ENCODE measurements around the gene GGT6.

Gene GGT6

DNA sequence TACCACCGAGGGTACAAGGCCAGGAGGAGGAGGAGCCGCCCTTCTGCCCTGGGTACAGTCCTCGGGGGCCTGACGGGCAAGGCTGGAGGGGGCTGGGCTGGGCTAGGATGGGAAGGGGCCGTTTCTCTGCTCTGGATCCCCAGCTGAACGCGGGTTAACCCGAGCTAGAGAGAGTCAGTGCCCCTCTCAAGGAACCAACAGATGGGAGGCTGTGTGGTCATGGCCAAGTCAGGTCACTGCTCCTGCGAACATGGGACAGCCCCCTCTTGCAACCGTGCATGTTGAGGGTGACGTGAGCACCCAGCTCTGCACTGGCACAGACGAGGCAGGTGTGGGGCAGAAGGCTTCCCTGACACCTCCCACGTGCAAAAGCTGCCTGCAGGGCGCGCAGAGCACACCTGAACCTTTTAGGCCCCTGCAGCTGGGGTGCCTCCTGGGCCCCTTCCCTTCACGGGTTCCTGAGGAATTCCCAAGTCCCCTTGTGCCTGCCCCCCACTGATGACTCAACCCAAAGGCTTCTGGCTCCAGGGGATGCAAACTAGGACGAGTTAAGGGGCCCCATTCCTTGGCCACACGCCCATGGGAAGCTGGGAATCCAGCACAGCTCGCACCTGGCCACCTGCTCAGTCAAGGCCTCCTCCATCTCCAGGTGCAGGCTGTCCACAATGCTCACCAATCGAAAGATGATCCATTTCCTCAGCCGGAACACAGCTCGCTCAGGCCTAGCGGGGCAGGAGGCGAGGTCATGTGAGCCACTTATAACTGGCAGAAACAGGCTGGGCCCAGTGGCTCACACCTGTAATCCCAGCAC lies 11.5 kb downstream of the GGT6 start:
- H3K9me3 ChIP-seq, result no peaks in the 10 kb centered on the region
- H3K4me3 ChIP-seq (ENCODE audit: low read depth, low read length), result no peak overlapping the region
- H3K36me3 ChIP-seq, result peaks cover 31% of the 10 kb centered on the region
- no peaks in the 10 kb centered on the region for H3K27me3 ChIP-seq
- H3K4me1 ChIP-seq, result no peaks in the 10 kb centered on the region
- no peak for DNase-seq
- TF ChIP-seq, protein P1, sequence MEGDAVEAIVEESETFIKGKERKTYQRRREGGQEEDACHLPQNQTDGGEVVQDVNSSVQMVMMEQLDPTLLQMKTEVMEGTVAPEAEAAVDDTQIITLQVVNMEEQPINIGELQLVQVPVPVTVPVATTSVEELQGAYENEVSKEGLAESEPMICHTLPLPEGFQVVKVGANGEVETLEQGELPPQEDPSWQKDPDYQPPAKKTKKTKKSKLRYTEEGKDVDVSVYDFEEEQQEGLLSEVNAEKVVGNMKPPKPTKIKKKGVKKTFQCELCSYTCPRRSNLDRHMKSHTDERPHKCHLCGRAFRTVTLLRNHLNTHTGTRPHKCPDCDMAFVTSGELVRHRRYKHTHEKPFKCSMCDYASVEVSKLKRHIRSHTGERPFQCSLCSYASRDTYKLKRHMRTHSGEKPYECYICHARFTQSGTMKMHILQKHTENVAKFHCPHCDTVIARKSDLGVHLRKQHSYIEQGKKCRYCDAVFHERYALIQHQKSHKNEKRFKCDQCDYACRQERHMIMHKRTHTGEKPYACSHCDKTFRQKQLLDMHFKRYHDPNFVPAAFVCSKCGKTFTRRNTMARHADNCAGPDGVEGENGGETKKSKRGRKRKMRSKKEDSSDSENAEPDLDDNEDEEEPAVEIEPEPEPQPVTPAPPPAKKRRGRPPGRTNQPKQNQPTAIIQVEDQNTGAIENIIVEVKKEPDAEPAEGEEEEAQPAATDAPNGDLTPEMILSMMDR (IDR thresholded peaks at IDR 0.05; ENCODE audit: low read depth, low read length), result no peak

DNA sequence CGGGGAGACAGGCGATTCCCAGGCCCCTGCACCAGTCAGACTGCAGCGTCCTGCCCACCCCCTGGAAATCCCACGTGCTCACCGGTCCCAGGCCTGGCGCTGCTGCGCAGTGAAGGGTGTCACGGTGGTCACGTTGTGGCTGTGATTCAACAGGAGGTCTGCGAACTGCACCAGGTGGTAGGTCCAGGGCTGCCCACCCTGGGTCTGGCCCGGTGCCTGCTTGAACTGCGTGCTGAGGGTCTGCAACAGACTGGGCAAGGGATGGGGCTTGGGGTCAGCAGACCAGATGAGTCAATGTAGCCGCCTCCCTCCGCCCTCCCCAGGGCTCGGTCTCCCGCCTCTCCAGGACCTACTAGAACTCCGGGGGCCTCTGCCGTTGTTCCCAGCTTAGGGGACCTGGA lies 12.3 kb downstream of the GGT6 start:
- H3K36me3 ChIP-seq, result peaks cover 31% of the 10 kb centered on the region
- no peaks in the 10 kb centered on the region for H3K9me3 ChIP-seq
- TF ChIP-seq, protein P1 (IDR thresholded peaks at IDR 0.05; ENCODE audit: low read depth, low read length), result no peak
- no peak overlapping the region for H3K4me3 ChIP-seq (ENCODE audit: low read depth, low read length)
- no peaks in the 10 kb centered on the region for H3K27me3 ChIP-seq
- no peaks in the 10 kb centered on the region for H3K4me1 ChIP-seq
- DNase-seq, result no peak

DNA sequence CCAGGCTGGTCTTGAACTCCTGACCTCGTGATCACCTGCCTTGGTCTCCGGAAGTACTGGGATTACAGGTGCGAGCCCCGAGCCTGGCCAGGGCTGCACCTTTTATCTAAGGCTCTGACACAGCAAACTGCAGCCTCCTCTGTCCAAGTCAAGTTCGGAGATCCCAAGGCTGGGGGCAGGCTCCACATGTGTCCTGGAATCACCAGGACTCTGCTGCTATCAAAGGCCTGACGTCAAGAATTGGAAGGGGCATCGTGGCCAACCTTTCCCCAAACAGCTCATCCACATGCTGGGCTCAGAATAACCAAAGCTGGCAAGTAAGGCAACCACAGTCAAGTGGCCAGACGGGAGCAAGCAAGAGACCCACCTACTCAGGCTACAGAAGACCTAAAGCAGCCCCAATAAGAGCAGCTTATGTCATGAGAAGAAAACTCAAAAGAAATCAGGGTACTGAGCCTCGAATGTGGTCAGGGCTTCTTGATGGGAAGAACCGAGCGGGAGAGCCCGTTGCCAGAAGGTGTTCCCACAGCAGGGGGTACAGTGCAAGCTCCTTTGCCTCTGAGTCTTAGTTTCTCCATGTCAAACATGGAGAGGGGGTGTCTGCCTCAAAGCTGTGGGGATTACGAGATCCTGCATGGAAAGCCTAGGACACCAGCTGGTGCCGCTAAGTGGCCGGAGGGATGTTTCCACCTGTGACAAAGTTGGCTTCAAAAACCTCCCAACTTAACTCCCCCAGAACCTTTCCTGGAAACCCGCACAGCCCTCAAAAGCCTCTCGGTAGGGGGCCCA lies 13.1 kb downstream of the GGT6 start:
- TF ChIP-seq, protein P1 (IDR thresholded peaks at IDR 0.05; ENCODE audit: low read depth, low read length), result no peak
- Histone ChIP-seq H3K4me3 (ENCODE audit: low read depth, low read length) (no peak overlapping the region), H3K4me1 (no peaks in the 10 kb centered on the region), H3K9me3 (no peaks in the 10 kb centered on the region), H3K27me3 (no peaks in the 10 kb centered on the region), H3K36me3 (peaks cover 29% of the 10 kb centered on the region)
- no peak for DNase-seq

DNA sequence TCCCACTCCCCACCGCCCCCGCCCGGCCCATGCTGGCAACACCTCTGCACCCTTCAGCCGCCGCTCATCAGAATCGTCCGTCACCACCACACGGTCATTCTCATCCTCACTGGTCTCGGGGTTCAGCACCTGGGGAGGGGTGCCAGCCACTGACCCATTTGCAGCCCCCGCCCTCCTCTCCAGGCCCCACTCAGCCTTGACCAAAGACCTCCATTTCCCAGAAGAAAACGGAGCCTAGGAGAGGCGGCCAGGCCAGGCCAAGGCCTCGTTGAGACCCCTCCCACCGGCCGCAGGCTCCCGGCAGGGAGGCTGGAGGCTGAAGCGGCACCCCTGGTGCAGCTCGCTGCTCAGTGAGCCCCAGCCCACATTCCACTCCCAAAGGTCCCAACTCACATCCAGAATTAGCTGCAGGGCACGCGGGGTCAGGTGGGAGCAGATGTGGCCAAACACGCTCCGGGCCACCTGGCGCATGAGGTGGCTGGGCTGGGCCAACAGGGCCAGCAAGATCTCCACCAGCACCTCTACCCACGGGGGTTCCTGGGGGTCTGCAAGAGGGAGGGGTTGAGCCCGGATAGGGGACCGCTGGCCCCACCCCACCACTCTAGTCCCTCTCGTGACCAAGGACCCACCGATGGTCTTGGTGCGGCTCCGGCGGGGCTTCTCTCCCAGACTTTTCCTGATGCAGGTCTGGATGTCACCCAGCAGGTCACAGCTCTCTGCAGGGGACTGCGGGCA lies 15.0 kb downstream of the GGT6 start:
- H3K9me3 ChIP-seq, result no peaks in the 10 kb centered on the region

DNA sequence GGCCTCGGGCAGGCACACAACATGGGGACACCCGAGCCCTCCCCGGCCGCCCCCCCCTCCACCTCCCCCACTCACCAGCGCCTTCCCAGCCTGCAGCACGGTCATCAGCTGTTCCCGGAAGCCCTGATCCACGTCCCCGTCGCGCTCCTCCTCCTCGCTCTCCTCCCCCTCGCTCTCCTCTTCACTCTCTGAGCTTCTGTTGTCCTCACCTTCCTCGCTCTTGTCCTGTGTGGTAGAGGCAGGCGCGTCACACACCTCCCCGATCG lies 15.5 kb downstream of the GGT6 start:
- TF ChIP-seq, protein P1 (IDR thresholded peaks at IDR 0.05; ENCODE audit: low read depth, low read length), result no peak
- Histone ChIP-seq H3K9me3 (no peaks in the 10 kb centered on the region), H3K4me1 (no peaks in the 10 kb centered on the region), H3K36me3 (peaks cover 24% of the 10 kb centered on the region), H3K4me3 (ENCODE audit: low read depth, low read length) (no peak overlapping the region), H3K27me3 (no peaks in the 10 kb centered on the region)
- no peak for DNase-seq

More for the DNA sequence above, 15.0 kb downstream of the GGT6 start:
- H3K4me3 ChIP-seq (ENCODE audit: low read depth, low read length), result no peak overlapping the region
- no peaks in the 10 kb centered on the region for H3K27me3 ChIP-seq
- H3K4me1 ChIP-seq, result no peaks in the 10 kb centered on the region
- TF ChIP-seq, protein P1 (IDR thresholded peaks at IDR 0.05; ENCODE audit: low read depth, low read length), result no peak
- DNase-seq, result no peak
- peaks cover 28% of the 10 kb centered on the region for H3K36me3 ChIP-seq

Data from BE2C (cell line).